Uterus (tissue), 2 donors: ENCODE data around the gene CASP8AP2.

Experiments used
- POLR2A ChIP-seq, 2 donors: fragments of 450-650 bp; IDR thresholded peaks; one replicate each; pipeline ENCODE4 v1.6.1; 2016; ENCODE audit warnings: antibody characterized with exemption in 2 of 2, mild to moderate bottlenecking in 1 of 2, moderate library complexity in 1 of 2
- TF ChIP-seq, protein P1 (sequence below), 4 experiments: fragments of 200-600 bp in 2 of 4; fragments of 450-650 bp in 2 of 4; sonication (generic) in 2 of 4; IDR thresholded peaks; one replicate each; pipeline ENCODE4 v1.5.1; 2016 to 2019; ENCODE audit warnings: antibody characterized with exemption in 4 of 4, mild to moderate bottlenecking in 2 of 4, moderate library complexity in 1 of 4

DNA sequence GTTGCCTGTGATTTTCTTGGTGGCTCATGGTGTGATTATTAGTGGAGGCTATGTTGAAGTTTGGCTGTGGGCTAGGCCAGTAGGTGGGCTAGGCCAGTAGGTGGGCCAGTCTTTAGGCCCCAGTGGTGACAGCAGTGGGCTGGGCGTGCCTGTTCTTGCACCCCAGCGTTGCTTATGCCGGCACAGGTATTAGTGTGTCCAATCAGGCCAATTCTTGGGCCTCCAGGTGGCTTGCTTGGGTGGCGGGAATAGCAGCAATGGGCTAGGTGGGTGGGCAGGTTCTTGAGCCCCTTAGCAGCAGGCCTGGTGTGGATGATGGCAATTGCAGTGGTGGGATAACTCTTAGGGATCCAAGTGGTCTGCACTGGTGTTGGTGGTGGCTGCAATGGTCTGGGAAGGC, 87.5 kb downstream of the CASP8AP2 start:
- TF ChIP-seq, protein P1, sequence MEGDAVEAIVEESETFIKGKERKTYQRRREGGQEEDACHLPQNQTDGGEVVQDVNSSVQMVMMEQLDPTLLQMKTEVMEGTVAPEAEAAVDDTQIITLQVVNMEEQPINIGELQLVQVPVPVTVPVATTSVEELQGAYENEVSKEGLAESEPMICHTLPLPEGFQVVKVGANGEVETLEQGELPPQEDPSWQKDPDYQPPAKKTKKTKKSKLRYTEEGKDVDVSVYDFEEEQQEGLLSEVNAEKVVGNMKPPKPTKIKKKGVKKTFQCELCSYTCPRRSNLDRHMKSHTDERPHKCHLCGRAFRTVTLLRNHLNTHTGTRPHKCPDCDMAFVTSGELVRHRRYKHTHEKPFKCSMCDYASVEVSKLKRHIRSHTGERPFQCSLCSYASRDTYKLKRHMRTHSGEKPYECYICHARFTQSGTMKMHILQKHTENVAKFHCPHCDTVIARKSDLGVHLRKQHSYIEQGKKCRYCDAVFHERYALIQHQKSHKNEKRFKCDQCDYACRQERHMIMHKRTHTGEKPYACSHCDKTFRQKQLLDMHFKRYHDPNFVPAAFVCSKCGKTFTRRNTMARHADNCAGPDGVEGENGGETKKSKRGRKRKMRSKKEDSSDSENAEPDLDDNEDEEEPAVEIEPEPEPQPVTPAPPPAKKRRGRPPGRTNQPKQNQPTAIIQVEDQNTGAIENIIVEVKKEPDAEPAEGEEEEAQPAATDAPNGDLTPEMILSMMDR (IDR thresholded peaks at IDR 0.05): no peak
- no peak for TF ChIP-seq POLR2A (IDR thresholded peaks at IDR 0.05)
